Neural progenitor cell (in vitro differentiated cells): ENCODE results near the gene SRBD1. TPM values are rescaled to one million over a fixed set of nuclear protein-coding genes. Genes with fewer than 3 reads are reported as not detected.

Experiments
- DNase-seq: peaks from one replicate; pipeline ENCODE4 v3.0.0-alpha.2; 2016; ENCODE audit warnings: low spot score
- H2AFZ ChIP-seq: fragments of 200-600 bp; sonication (generic); replicated peaks from 2 replicates; pipeline ENCODE4 v1.6.1; 2016; ENCODE audit warnings: antibody characterized with exemption
- H3F3A ChIP-seq: fragments of 200-600 bp; sonication (generic); 2 replicates; pipeline ENCODE4 v1.6.1; 2016; ENCODE audit warnings: antibody characterized with exemption, low read depth
- H3K27ac ChIP-seq: fragments of 200-600 bp; sonication (generic); 2 replicates; pipeline ENCODE4 v1.5.1; 2016; ENCODE audit warnings: mild to moderate bottlenecking
- H3K27me3 ChIP-seq: fragments of 200-600 bp; sonication (generic); 2 replicates; pipeline ENCODE4 v1.6.1; 2016; ENCODE audit warnings: mild to moderate bottlenecking, moderate library complexity
- H3K36me3 ChIP-seq: fragments of 200-600 bp; sonication (generic); 2 replicates; pipeline ENCODE4 v1.5.1; 2016
- H3K4me1 ChIP-seq: fragments of 200-600 bp; sonication (generic); 2 replicates; pipeline ENCODE4 v1.6.1; 2016; ENCODE audit warnings: mixed run types
- H3K4me2 ChIP-seq: fragments of 200-600 bp; sonication (generic); 2 replicates; pipeline ENCODE4 v1.6.1; 2016
- H3K4me3 ChIP-seq: fragments of 200-600 bp; sonication (generic); 2 replicates; pipeline ENCODE4 v1.5.1; 2016
- H3K79me2 ChIP-seq: fragments of 200-600 bp; sonication (generic); 2 replicates; pipeline ENCODE4 v1.6.1; 2016; ENCODE audit warnings: low read depth
- H3K9ac ChIP-seq: fragments of 200-600 bp; sonication (generic); 2 replicates; pipeline ENCODE4 v1.6.1; 2016
- H3K9me3 ChIP-seq: fragments of 200-600 bp; sonication (generic); 2 replicates; pipeline ENCODE4 v1.5.1; 2016; ENCODE audit warnings: low read depth
- H4K20me1 ChIP-seq: fragments of 200-600 bp; sonication (generic); 2 replicates; pipeline ENCODE4 v1.6.1; 2016; ENCODE audit warnings: low read depth
- H3K27ac Mint-ChIP-seq: 3 replicates; pipeline ENCODE4 v1.8.0; 2021; ENCODE audit warnings: mixed read lengths
- H3K27me3 Mint-ChIP-seq: 2 replicates; pipeline ENCODE4 v1.8.0; 2022; ENCODE audit warnings: low read depth, mild to moderate bottlenecking, inconsistent platforms, moderate library complexity, mixed read lengths; ENCODE audit not compliant: insufficient read depth
- H3K36me3 Mint-ChIP-seq: 3 replicates; pipeline ENCODE4 v1.8.0; 2021; ENCODE audit warnings: mixed read lengths
- H3K4me1 Mint-ChIP-seq: 3 replicates; pipeline ENCODE4 v1.8.0; 2021; ENCODE audit warnings: mixed read lengths
- H3K4me3 Mint-ChIP-seq: 3 replicates; pipeline ENCODE4 v1.8.0; 2021; ENCODE audit warnings: mild to moderate bottlenecking, moderate library complexity, mixed read lengths
- H3K9me3 Mint-ChIP-seq: 3 replicates; pipeline ENCODE4 v1.8.0; 2020; ENCODE audit warnings: mixed read lengths
- CTCF ChIP-seq: fragments of 200-600 bp; sonication (generic); IDR thresholded peaks from 2 replicates; pipeline ENCODE4 v1.5.1; 2017; ENCODE audit warnings: antibody characterized with exemption, mild to moderate bottlenecking
- EZH2 ChIP-seq: fragments of 200-600 bp; sonication (generic); IDR thresholded peaks from 2 replicates; pipeline ENCODE4 v1.6.1; 2017; ENCODE audit warnings: antibody characterized with exemption, mild to moderate bottlenecking, moderate library complexity
- EZH2phosphoT487 ChIP-seq: fragments of 200-600 bp; sonication (generic); IDR thresholded peaks from 2 replicates; pipeline ENCODE4 v1.6.1; 2017; ENCODE audit warnings: antibody characterized with exemption
- total RNA-seq: library from RNA; depleted of rRNA; stranded (reverse); fragments of >200 nt; gene quantifications from 2 replicates; pipeline ENCODE4 v1.2.3, GENCODE V29; 2015; ENCODE audit warnings: low replicate concordance

SRBD1 gene
- total RNA-seq, 1 donor from 2014 or later = 37.2 TPM

- H3K79me2 ChIP-seq = no peaks in the 10 kb centered on the region
- peak overlapping the region; percentile 39 for H3K27ac Mint-ChIP-seq
- TF ChIP-seq CTCF (no peak), EZH2 (no peak), EZH2phosphoT487 (no peak)
- peaks cover 14% of the 10 kb centered on the region for H3K4me1 ChIP-seq
- no peak overlapping the region for H3K27ac ChIP-seq
- H3K4me3 ChIP-seq = no peak overlapping the region
- H2AFZ ChIP-seq = no peak overlapping the region
- H3K36me3 Mint-ChIP-seq = no peaks in the 10 kb centered on the region
- H3K27me3 Mint-ChIP-seq = peaks cover 13% of the 10 kb centered on the region
- H3K36me3 ChIP-seq = no peaks in the 10 kb centered on the region
- no peaks in the 10 kb centered on the region for H3F3A ChIP-seq
- no peaks in the 10 kb centered on the region for H3K27me3 ChIP-seq
- H3K9me3 Mint-ChIP-seq = no peaks in the 10 kb centered on the region
- H3K4me1 Mint-ChIP-seq = peaks cover 25% of the 10 kb centered on the region
- no peak overlapping the region for H3K4me3 Mint-ChIP-seq
- DNase-seq = no peak
- H4K20me1 ChIP-seq = no peaks in the 10 kb centered on the region
- H3K9ac ChIP-seq = no peak overlapping the region
- H3K4me2 ChIP-seq = peak overlapping the region; percentile 25
- H3K9me3 ChIP-seq = no peaks in the 10 kb centered on the region
These were observed 265.5 kb downstream of the SRBD1 start for GRCh38 chr2:45345331-45346234.

GRCh38 chr2:45344502-45344901 is 266.6 kb downstream of the SRBD1 start:
- no peaks in the 10 kb centered on the region for H3K9me3 ChIP-seq
- peaks cover 14% of the 10 kb centered on the region for H3K4me1 ChIP-seq
- no peaks in the 10 kb centered on the region for H3K9me3 Mint-ChIP-seq
- no peaks in the 10 kb centered on the region for H3F3A ChIP-seq
- DNase-seq = no peak
- H3K27me3 ChIP-seq = no peaks in the 10 kb centered on the region
- no peak overlapping the region for H2AFZ ChIP-seq
- H3K4me2 ChIP-seq = no peak overlapping the region
- H3K27ac Mint-ChIP-seq = no peak overlapping the region
- no peak overlapping the region for H3K27ac ChIP-seq
- no peak overlapping the region for H3K4me3 Mint-ChIP-seq
- H3K36me3 Mint-ChIP-seq = no peaks in the 10 kb centered on the region
- no peak overlapping the region for H3K4me3 ChIP-seq
- no peaks in the 10 kb centered on the region for H4K20me1 ChIP-seq
- no peak for TF ChIP-seq CTCF
- TF ChIP-seq EZH2 = no peak
- TF ChIP-seq EZH2phosphoT487 = no peak
- H3K79me2 ChIP-seq = no peaks in the 10 kb centered on the region
- peaks cover 25% of the 10 kb centered on the region for H3K4me1 Mint-ChIP-seq
- no peaks in the 10 kb centered on the region for H3K36me3 ChIP-seq
- H3K27me3 Mint-ChIP-seq = peaks cover 10% of the 10 kb centered on the region
- H3K9ac ChIP-seq = no peak overlapping the region

GRCh38 chr2:45344071-45344470 is 267.0 kb downstream of the SRBD1 start:
- H3K27me3 Mint-ChIP-seq = peaks cover 10% of the 10 kb centered on the region
- Histone ChIP-seq H2AFZ (no peak overlapping the region), H3K4me3 (no peak overlapping the region), H3K4me1 (peaks cover 14% of the 10 kb centered on the region), H3F3A (no peaks in the 10 kb centered on the region), H3K9ac (no peak overlapping the region), H3K4me2 (no peak overlapping the region), H3K79me2 (no peaks in the 10 kb centered on the region), H3K27me3 (no peaks in the 10 kb centered on the region), H3K36me3 (no peaks in the 10 kb centered on the region), H3K9me3 (no peaks in the 10 kb centered on the region), H3K27ac (no peak overlapping the region), H4K20me1 (no peaks in the 10 kb centered on the region)
- DNase-seq = no peak
- no peak for TF ChIP-seq EZH2phosphoT487
- no peak for TF ChIP-seq CTCF
- TF ChIP-seq EZH2 = no peak
- H3K27ac Mint-ChIP-seq = no peak overlapping the region
- H3K4me1 Mint-ChIP-seq = peaks cover 25% of the 10 kb centered on the region
- H3K36me3 Mint-ChIP-seq = no peaks in the 10 kb centered on the region
- no peak overlapping the region for H3K4me3 Mint-ChIP-seq
- H3K9me3 Mint-ChIP-seq = no peaks in the 10 kb centered on the region
